Breast epithelium (tissue), 3 donors: ENCODE results near the gene SAXO2.

Experiments
- CTCF ChIP-seq, 3 donors: fragments of 450-650 bp; IDR thresholded peaks; one replicate each; pipeline ENCODE4 v1.5.1; 2016 to 2017; ENCODE audit warnings: antibody characterized with exemption in 3 of 3, mild to moderate bottlenecking in 3 of 3, moderate library complexity in 3 of 3
- POLR2AphosphoS5 ChIP-seq, 3 donors: sonication (generic); formaldehyde crosslinking; IDR thresholded peaks; one replicate each; pipeline ENCODE4 v1.6.1; 2017; ENCODE audit warnings: antibody characterized with exemption in 3 of 3

- no peak for TF ChIP-seq CTCF (IDR thresholded peaks at IDR 0.05)
- no peak for TF ChIP-seq POLR2AphosphoS5 (IDR thresholded peaks at IDR 0.05)
Measured at GRCh38 chr15:82297546-82297945, 34.9 kb downstream of the SAXO2 start.
